Bladder microvascular endothelial cell (primary cell): ENCODE data around the gene GMPS. TPM values are rescaled to one million over a fixed set of nuclear protein-coding genes. Genes with fewer than 3 reads are reported as not detected.

Experiments
- total RNA-seq: library from RNA; depleted of rRNA; stranded (reverse); fragments of >200 nt; gene quantifications from 2 replicates; pipeline ENCODE4 v1.2.3, GENCODE V29; 2014

GMPS gene
- total RNA-seq, result 10.0 and 33.7 TPM in 2 replicates

GRCh38 chr3:155870133-155870944, at the start of gene GMPS:
TSS of gene GMPS (plus strand) at chr3:155870650. CDS start at chr3:155870871, 221 bp downstream.

GRCh38 chr3:155854141-155854940, 16.1 kb upstream of the GMPS start, which contains the start of gene SLC33A1:
TSS of gene SLC33A1 (minus strand) at chr3:155854427. CDS start at chr3:155853997, 430 bp downstream.

Other genes with a start within 250 kb of the GMPS start
- gene PLCH1, start 125.6 kb upstream of the GMPS start, total RNA-seq, result not detected in 2 replicates
- 0.65 and 1.6 TPM in 2 replicates for gene C3orf33, start 64.4 kb upstream of the GMPS start, total RNA-seq
- 12.8 and 37.4 TPM in 2 replicates for gene SLC33A1, start 16.2 kb upstream of the GMPS start, total RNA-seq
- gene KCNAB1, start 249.9 kb downstream of the GMPS start, total RNA-seq, result 0.13 TPM in 1 of 2 replicates, not detected in the other